Right hindlimb (tissue), 1 donor: Measurements from ENCODE around the gene KTN1.

Experiments used
- DNase-seq: peaks from one replicate; pipeline ENCODE4 v3.0.0-alpha.2; 2018

Gene KTN1

DNA sequence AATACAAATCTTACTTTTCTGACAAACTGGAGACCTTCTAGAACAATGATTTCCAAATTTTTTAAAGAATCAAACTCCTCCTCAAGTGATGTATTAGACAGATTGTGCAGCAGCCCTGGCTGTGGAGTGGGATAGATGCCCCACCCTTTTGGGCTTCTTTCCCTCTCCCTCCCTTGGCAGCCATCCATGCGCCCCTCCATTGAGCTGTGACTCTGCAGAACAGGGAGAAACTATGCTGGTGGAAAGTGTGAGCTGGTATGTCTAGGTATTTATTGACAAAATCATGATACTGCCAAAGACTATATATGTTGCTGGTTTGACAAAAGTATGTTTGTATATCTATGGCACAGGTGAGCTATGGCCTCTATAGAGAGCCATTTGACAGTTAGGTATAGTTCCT lies 138.5 kb downstream of the KTN1 start:
- DNase-seq, result no peak

DNA sequence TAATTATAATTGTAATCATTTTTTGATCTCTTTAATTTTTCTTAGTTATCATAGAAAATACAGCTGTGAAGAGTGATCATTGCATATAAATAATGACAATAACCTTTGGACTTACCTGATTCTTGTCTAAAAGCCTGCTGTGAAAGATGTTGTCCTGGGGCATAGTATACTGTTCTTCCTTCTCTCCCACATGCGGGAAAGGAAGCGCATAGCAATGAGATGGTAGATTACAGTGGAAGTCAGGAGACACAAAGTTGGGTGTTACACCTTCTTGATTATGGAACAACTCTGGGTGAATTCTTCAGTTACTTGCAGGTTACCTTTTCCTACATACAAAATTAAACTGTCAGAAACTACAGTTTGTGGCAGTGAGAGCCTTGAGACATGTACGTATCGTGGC lies 140.8 kb downstream of the KTN1 start:
- no peak for DNase-seq

DNA sequence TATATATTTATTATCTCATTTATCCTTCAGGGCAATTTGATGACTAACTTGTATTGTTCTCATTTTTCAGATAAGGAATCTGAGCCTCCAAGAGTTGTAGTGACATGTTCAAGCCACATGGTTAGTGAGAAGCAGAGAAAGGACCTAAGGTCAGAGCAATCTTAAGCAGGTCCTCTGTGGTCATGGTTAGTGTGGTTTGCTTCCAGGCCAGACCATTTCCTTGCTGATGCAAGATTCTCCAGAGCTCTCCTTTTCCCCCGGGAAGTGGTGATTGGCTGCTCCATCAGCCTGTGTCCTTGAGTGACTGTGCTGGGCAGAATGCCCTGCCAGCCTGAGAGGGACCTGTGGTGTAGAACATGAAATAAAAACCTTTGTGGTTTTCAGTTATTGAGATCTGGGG lies 141.3 kb downstream of the KTN1 start:
- DNase-seq, result no peak

DNA sequence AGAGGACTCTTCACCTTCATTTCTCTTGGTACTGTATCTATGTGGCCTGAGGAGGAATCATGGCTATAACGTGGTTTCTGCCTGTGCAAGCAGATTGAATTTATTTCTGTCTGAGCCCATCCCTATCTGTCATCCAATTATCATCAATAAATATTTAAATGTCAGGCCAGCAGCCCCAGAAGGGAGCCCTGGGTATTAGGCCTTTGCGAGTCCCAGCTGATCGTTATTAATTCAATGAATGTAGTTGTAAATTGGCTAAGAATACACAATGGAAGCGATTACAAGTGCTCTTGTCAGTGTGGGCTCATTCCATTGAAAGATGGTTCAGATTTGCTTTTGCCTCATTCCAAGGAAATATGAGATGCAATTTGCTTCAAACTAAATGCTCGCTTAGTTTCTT lies 142.0 kb downstream of the KTN1 start:
- DNase-seq, result no peak

DNA sequence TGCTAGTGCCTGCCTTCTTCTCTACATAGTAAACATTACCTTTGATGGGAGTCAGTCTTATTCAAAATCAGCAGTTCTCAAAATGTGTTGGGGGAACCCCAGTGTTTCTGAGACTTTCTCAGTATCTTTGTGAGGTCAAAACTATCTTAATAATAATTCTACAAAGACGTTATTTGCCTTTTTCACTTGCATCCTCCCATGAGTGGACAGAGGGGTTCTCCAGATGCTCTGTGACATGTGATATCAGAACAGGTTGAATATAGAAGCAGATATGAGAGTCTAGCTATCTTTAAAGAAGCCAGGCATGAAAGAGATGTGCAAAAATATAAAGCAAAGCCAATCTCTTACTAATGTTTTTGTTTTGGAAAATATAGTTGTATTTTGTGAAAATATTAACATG lies 144.7 kb downstream of the KTN1 start:
- no peak for DNase-seq

DNA sequence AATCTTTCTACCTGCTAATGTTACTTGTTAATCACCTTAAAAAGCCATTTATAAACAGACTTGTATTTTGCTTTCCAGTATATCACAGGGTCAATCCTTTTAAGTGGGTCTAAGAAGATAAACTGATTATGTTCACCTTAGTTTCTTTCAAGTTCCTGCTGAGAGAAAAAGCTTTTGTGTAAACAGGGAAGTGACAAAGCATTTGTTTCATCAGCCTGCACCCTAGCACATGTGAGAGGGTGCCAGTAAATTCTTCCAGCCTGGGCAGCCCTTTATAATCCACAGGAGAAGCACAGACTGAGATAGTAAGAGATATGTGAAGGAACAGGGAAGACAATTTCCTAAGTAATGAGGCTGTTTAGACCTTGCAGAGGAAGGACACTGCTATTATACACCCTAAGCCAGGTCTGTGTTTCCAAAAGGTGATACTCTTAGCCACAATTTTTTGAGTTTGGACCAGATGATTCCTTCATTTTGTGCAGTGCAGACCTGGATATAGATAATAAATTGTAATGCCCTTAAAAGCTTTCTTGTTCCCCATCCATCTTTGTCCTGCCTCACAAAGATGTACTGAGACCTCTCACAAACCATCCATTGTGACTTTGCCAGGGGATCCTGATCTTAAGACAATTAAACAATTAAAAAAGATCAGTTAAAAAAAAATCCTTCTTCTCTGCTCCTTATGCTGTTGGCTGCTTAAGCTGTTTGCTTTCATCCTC lies 150.7 kb downstream of the KTN1 start:
- no peak for DNase-seq

DNA sequence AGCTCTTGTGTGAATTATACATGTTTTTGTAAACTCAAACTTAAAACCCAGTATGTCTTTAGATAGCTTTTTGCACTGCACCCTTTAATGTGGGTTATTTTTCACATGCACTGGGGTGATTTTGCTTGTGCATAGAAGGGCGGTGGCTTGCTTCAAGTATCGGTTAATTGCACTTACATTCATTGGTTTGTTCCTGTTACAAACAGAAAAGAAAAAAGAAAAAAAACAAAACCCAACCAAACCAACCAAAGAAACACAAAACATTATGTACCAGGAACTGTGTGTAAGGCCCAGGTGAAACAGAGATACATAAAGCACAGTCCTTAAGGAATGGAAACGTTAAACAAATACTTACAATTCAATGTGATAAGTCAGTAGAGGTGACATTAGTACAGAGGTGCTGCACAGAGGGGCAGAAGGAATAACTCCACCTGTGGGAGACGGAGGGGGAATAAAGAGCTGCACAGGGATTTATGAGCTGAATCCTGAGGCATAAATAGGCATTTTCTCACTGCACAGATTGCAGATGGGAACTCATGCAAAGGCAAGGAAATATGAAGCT lies 151.4 kb downstream of the KTN1 start:
- no peak for DNase-seq

DNA sequence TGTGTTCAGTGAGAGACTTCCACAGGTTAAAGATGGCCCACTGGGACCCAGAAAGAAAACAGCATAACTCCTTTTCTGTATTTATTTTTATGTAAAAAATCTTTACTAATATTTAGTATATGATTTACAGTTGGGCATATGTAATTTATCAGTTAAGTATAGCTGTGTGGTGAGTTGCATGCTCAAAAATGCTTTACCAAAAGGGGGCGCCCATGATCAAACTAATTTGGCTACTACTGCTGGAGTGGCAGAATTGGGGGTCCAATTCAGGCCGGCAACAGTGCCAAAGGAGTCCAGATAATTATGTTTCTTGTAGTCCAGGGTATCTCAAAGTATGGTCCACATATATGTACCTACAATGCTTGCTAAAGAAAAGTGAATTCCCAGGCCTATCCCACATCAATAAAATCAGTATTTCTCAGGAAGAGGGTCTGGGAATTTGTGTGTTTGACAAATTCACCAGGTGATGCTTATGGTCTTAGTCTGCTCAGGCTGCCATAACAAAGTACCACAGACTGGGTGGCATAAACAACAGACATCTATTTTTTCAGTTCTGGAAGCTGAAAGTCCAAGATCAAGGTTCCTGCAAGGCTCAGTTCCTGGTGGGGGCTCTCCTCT lies 152.0 kb downstream of the KTN1 start:
- no peak for DNase-seq

DNA sequence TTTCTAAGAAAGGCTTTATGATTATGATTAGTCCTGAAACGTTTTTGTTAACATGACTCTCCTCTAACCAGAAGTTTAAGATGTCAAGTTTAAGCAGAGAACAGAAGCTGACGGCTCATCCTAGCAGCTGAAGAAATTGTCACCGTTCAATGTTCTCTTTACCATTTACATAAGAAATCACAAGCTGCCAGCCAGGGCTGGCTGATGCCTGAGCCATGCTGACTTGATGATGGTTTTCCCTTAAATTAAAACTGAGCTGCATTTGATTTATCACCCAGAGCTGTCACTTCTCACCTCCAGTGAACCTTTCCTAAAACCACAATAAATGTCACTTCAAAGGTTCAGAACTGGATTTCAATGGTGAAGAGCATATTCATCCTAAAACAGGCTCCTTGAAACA lies 153.6 kb downstream of the KTN1 start:
- no peak for DNase-seq
